Stimulated activated CD8-positive, alpha-beta memory T cell treated with anti-CD3 and anti-CD28 coated beads, Interleukin-7, amount 100 ng/mL, for 48 hours (primary cell): ENCODE measurements around the gene PRLR.
"Not testable (repeated sequence)": the region's sequence is repeated elsewhere in the genome, so short reads cannot be mapped to it uniquely, and the experiment has no call there.

Experiments
- DNase-seq, 2 donors: peaks; one replicate each; pipeline ENCODE4 v3.0.0-alpha.2; 2020; ENCODE audit warnings: low read depth in 1 of 2; ENCODE audit errors: extremely low read depth in 1 of 2

PRLR gene

DNA sequence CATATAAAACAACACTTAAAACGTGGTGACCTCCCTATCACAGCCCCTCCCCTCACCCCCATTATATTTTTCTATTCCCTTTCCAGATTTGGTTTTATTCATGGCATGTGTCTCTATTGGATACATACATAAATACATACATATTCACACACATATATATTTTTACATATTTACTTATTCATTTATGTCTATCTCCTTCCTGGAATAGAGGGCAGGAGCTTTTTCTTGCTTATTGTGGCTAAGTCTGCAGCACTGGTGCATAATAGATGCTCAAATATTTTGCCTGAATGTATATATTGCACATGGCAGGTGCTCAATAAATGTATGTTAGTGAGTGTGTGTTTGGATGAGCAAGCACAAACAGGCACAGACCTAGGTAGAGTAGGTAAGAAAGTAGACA lies 185.0 kb downstream of the PRLR start:
- no peak for DNase-seq

DNA sequence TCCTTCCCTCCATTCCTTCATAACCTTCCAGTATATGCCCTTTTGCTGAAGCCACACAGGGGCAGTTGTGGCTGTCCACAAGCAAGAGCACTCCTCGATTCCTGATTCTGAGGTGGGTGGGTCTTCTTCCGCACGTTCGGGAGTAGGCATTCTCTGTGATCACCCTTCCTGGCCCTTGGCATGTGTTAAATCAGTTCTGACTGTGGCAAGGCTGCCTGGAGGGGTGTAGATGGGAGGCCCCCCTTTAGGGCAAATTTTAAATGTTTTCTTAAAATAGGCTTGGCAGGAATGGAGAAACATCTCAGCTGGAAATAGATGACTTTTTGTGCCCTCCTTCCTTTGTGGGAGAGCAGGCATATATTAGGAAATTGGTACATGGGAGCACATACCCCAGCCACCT lies 185.6 kb downstream of the PRLR start:
- DNase-seq = no peak

DNA sequence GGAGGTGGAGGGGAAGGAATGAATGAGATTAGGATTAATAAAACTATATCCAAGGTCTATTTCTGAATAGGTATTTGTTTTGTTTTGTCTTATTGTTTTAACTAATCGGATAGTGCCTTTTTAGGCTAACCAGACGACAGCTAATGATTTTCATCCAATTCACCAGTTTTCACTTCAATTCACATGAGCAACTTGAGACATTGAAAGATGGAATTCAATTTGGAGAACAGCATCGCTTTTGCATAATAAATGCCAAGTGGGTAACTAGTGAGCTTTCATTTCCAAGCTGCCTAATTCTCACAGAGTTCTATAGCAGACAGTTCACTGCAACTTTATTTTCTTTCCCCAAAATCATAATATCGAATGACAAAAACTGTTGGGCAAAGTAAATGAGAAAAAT lies 187.5 kb downstream of the PRLR start:
- DNase-seq = no peak

GRCh38 chr5:35041261-35041660 lies 189.0 kb downstream of the PRLR start:
- DNase-seq = no peak

DNA sequence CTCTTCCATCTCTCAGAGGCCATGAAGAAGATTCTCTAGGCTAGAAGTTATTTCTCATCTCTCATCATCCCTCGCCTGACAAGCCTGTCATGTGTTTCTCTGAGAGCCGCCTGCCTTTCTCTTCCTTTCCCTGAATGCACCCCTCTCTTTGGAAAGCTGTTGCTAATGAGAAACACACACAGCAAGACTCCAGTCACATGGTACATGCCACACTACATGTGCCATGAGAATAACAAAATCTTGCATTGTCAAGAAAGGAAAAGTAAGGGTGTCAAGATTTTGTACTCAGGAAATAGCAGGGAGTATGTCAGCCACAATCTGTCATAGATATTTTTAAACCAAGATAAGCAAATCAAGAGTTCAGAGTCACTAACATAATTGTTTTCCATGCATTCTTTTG lies 191.4 kb downstream of the PRLR start:
- DNase-seq = no peak

GRCh38 chr5:35036536-35036935 lies 193.8 kb downstream of the PRLR start:
- DNase-seq = no peak

- DNase-seq = not testable (repeated sequence)
These were observed 194.4 kb downstream of the PRLR start for GRCh38 chr5:35035929-35036328.

DNA sequence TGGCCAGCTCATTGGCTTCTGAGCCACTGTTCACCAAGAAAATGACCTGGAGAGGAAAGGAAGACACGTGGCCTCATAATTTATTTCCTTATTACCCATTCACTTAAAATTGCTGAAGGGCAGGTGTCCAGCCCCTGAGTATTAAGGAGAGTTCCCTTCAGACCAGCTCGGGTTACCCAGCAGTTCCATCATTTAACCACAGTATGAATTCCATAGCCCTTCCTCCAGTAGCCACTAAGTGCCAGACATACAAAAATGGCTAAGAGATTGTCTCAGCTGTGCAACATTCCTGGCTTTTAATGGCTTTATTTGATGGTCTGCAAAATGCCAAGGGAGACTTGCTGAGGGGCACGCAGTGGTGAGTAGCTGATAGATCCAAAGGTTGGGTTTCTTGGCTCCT lies 195.0 kb downstream of the PRLR start:
- DNase-seq = no peak

- DNase-seq = no peak
These were observed 197.9 kb downstream of the PRLR start for GRCh38 chr5:35032356-35032755.

- no peak for DNase-seq
These were observed 199.0 kb downstream of the PRLR start for GRCh38 chr5:35031276-35031675.

DNA sequence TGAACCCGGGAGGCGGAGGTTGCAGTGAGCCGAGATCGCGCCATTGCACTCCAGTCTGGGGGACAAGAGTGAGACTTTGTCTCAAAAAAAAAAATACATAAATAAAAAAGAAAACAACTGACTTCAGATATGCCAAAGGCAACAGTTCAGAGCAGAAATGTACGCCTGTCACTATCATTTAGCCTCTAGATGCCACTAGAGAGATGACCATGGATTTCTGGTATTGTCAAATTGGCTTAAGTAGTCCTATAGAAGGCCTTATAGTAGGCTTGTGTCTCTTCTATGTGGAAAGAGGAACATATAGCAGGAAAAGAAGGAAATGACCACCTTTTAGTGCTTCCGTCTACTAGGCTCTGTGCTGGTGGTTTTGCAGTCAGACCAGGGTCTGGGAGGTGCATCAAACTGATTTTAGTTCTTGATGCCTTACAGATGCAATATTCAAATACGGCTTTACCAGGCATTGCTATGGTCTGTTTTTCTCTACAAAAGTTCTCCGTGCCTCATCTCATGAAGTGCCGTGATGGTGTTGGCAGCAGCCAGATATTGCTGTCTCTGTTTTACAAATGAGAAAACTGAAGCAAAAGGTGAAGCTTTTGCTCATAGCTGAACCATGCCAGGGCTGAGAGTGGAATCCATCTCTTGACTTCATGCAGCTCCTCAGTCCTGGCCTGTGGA lies 199.7 kb downstream of the PRLR start:
- DNase-seq = no peak

DNA sequence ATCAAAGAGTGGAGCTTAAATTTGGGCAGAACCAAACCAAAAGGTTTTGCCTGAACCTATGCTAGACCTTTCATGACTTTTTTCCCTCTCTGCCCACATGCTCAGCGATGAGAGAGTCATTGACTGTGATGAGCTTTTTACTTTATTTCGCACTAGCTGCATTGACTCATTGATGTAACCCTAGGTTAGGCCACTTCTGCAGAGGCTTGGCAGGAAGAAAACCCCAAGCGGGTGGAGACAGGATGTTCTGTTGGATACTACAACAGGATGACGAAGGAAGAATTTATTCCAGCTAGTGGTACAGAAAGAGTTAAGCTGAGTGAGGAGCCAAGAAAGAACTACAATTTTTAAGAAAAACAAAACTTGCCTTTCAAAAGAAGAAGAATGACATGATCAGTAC lies 201.0 kb downstream of the PRLR start:
- DNase-seq = no peak

DNA sequence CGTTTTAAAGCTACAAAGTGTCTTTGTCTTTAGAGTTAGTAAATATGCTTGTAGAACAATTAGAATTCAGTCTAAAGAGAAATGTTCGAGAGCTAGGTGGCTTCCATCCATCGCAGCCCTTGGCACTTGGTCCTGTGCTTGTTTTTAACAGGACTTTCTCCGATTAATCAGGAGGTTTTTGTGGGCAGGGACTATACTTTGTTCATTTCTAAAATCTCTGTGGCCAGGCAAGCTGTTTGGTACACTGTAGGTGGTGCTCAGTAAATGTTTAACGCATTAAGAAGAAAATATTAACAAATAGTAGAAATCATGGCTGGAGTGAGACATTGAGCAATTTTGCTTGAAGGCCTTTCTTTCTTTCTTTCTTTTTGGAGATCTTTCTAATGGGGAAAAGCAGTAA lies 203.3 kb downstream of the PRLR start:
- DNase-seq = no peak

- no peak for DNase-seq
These were observed 203.9 kb downstream of the PRLR start for GRCh38 chr5:35026280-35026840.

GRCh38 chr5:35024911-35025510 lies 205.3 kb downstream of the PRLR start:
- DNase-seq = no peak

- no peak for DNase-seq
These were observed 206.7 kb downstream of the PRLR start for GRCh38 chr5:35023391-35024178.

DNA sequence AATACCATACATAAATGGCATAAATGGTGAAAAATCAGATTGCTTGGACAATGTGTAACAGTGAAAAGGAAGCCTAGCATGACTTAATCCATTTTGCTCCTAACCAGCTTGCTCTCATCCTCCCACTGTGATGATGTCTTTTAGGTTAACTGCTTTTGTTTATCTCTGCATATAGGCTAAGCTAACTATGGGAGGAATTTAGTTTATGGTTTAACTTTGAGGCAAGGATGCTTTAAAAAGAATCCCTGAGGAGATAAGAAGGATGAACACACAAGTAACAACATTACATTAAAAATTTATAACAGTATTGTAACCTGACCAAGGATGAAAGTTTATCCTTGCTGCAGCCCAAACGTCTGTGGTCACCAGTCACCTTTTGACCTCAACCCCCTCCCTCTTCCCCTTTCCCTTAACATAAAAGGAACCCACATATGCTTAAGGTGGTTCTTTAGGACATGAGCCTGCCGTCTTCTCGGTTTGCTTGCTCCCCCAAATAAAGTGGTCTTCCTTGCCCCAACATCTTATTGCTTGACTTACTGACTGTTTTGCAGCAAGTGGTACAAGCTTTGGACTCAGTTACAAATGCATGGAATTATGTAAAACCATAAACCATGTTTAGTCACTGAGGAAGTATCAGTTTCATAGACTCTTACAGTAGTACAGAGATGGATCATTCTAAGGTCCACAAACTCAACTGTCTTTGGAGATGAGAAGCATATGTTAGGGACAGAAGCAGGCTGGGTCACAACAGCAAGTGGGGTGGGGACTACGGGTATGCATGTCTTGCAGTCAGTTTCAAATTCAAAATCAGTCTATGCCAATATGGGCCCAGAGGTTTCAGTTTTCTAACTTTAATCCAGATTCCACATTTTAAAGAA lies 213.9 kb downstream of the PRLR start:
- no peak for DNase-seq

- DNase-seq = no peak
These were observed 215.2 kb downstream of the PRLR start for GRCh38 chr5:35015063-35015462.

GRCh38 chr5:35012796-35013195 lies 217.5 kb downstream of the PRLR start:
- DNase-seq = no peak

DNA sequence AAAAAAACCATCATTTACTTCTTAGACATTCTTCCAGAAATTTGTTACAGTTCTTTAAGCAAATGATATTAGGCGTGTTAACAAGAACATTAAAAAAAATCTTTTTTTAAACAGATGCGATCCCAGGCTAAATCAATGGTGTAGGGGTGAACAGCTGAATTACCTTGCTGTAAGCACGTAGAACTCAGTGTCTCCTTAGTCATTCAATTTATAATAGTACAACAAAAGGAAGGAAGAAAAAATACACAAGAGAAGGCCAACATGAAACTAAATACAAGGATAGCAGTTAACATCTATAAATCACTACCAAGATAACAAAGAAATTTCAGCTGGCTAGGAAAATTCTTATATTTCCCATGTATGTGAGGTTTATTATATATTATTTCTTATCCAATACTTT lies 217.9 kb downstream of the PRLR start:
- no peak for DNase-seq

- no peak for DNase-seq
These were observed 219.6 kb downstream of the PRLR start for GRCh38 chr5:35010676-35011075.
